Measurements from ENCODE around the gene CENPP.

GRCh38 chr9:92313624-92314012 is 12.1 kb upstream of the CENPP start:
- TF ChIP-seq CTCF (IDR thresholded peaks at IDR 0.05; ENCODE audit: low read length): no peak
- TF ChIP-seq EZH2phosphoT487 (IDR thresholded peaks at IDR 0.05; ENCODE audit: low read length): no peak
- no peak for TF ChIP-seq EZH2 (optimal IDR thresholded peaks at IDR 0.05; ENCODE audit: low read depth, low read length)

Measured in MM.1S (cell line).